Lower leg skin (tissue), 3 donors: ENCODE data around the gene CCT3.

ENCODE experiments used
- POLR2A ChIP-seq, 2 donors: fragments of 450-650 bp; IDR thresholded peaks; one replicate each; pipeline ENCODE4 v1.6.1; 2016 to 2017; ENCODE audit warnings: antibody characterized with exemption in 2 of 2, mild to moderate bottlenecking in 1 of 2, moderate library complexity in 1 of 2
- TF ChIP-seq, protein P1 (sequence below), 3 donors: fragments of 450-650 bp; IDR thresholded peaks; one replicate each; pipeline ENCODE4 v1.5.1; 2016; ENCODE audit warnings: antibody characterized with exemption in 3 of 3, mild to moderate bottlenecking in 3 of 3, moderate library complexity in 2 of 3

DNA sequence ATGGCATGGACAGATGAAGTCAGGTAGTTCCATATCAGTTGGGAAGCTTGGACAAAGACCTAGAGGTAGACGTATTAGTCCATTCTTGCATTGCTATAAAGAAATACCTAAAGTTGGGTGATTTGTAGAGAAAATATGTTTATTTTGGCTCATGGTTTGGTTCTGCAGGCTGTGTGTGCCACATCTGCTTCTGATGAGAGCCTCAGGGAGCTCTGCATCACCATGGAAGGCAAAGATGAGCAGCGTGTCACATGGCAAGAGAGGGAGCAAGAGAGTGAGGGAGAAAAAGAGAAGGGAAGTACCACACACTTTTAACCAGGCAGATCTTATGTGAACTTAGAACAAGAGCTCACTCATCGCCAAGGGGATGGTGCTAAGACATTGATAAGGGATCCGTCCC, 9.2 kb upstream of the CCT3 start:
- TF ChIP-seq, protein P1, sequence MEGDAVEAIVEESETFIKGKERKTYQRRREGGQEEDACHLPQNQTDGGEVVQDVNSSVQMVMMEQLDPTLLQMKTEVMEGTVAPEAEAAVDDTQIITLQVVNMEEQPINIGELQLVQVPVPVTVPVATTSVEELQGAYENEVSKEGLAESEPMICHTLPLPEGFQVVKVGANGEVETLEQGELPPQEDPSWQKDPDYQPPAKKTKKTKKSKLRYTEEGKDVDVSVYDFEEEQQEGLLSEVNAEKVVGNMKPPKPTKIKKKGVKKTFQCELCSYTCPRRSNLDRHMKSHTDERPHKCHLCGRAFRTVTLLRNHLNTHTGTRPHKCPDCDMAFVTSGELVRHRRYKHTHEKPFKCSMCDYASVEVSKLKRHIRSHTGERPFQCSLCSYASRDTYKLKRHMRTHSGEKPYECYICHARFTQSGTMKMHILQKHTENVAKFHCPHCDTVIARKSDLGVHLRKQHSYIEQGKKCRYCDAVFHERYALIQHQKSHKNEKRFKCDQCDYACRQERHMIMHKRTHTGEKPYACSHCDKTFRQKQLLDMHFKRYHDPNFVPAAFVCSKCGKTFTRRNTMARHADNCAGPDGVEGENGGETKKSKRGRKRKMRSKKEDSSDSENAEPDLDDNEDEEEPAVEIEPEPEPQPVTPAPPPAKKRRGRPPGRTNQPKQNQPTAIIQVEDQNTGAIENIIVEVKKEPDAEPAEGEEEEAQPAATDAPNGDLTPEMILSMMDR (IDR thresholded peaks at IDR 0.05) = no peak
- TF ChIP-seq POLR2A (IDR thresholded peaks at IDR 0.05) = no peak
